OCI-LY7 (cell line): ENCODE results near the gene KRTAP4-12. TPM values are rescaled to one million over a fixed set of nuclear protein-coding genes. Genes with fewer than 3 reads are reported as not detected.
"Not testable (repeated sequence)": the region's sequence is repeated elsewhere in the genome, so short reads cannot be mapped to it uniquely, and the experiment has no call there.

Experiments
- BruUV-seq: library from RNA; stranded (reverse); fragments of 400-500 nt; replicated peaks from 2 replicates; lab custom pipeline; 2021; lab: Mats Ljungman, UMichigan
- CTCF ChIA-PET: fragments of 300-600 bp; sonication (Branson Sonifier 250); formaldehyde crosslinking; loops from one replicate; lab custom pipeline; 2022; ENCODE audit warnings: antibody characterized with exemption; ENCODE audit not compliant: unreplicated experiment; lab: Charles Lee
- POLR2A ChIA-PET: fragments of 300-600 bp; sonication (Branson Sonifier 250); formaldehyde crosslinking; loops from one replicate; lab custom pipeline; 2022; ENCODE audit warnings: antibody characterized with exemption; lab: Charles Lee
- DNase-seq: peaks from one replicate; pipeline ENCODE4 v3.0.0-alpha.2; 2015; ENCODE audit warnings: low spot score
- H2AFZ ChIP-seq: fragments of 200-600 bp; sonication (generic), shearing (Covaris generic); 2 replicates; pipeline ENCODE4 v1.6.1; 2014; ENCODE audit warnings: mild to moderate bottlenecking, antibody characterized with exemption, low read length, moderate library complexity
- H3K27ac ChIP-seq: fragments of 200-600 bp; sonication (generic); 2 replicates; pipeline ENCODE4 v1.5.1; 2014; ENCODE audit warnings: mixed run types, low read depth, mild to moderate bottlenecking, moderate library complexity, low read length, inconsistent platforms; ENCODE audit not compliant: poor library complexity, severe bottlenecking
- H3K36me3 ChIP-seq: fragments of 200-600 bp; sonication (generic); 2 replicates; pipeline ENCODE4 v1.6.1; 2014; ENCODE audit warnings: mild to moderate bottlenecking, antibody characterized with exemption, low read length, moderate library complexity, mixed read lengths; ENCODE audit not compliant: insufficient read depth
- H3K4me1 ChIP-seq: fragments of 200-600 bp; sonication (generic); 2 replicates; pipeline ENCODE4 v1.5.1; 2014; ENCODE audit warnings: mild to moderate bottlenecking, low read length; ENCODE audit not compliant: insufficient read depth, poor library complexity, severe bottlenecking
- H3K4me2 ChIP-seq: fragments of 200-600 bp; sonication (generic); 2 replicates; pipeline ENCODE4 v1.6.1; 2014; ENCODE audit warnings: mild to moderate bottlenecking, low read length
- H3K4me3 ChIP-seq: fragments of 200-600 bp; sonication (generic); 2 replicates; pipeline ENCODE4 v1.5.1; 2014; ENCODE audit warnings: mild to moderate bottlenecking, low read depth, low read length; ENCODE audit not compliant: poor library complexity, severe bottlenecking
- H3K79me2 ChIP-seq: fragments of 200-600 bp; sonication (generic); 2 replicates; pipeline ENCODE4 v1.6.1; 2016; ENCODE audit warnings: low read depth, mild to moderate bottlenecking, low read length, moderate library complexity, mixed read lengths; ENCODE audit not compliant: insufficient read depth
- H3K9me2 ChIP-seq: fragments of 200-600 bp; sonication (generic); 2 replicates; pipeline ENCODE4 v1.6.1; 2016; ENCODE audit warnings: mild to moderate bottlenecking, low read length, mixed read lengths; ENCODE audit not compliant: insufficient read depth
- H3K9me3 ChIP-seq: fragments of 200-600 bp; sonication (generic); 2 replicates; pipeline ENCODE4 v1.6.1; 2014; ENCODE audit warnings: mild to moderate bottlenecking, mixed run types, low read length, mixed read lengths
- H4K20me1 ChIP-seq: fragments of 200-600 bp; sonication (generic); 2 replicates; pipeline ENCODE4 v1.6.1; 2014; ENCODE audit warnings: mild to moderate bottlenecking, antibody characterized with exemption, low read length, moderate library complexity, mixed read lengths; ENCODE audit not compliant: insufficient read depth
- CTCF ChIP-seq: fragments of 200-600 bp; sonication (generic); conservative IDR thresholded peaks from 2 replicates; pipeline ENCODE4 v1.5.1; 2014; ENCODE audit warnings: mild to moderate bottlenecking, antibody characterized with exemption, low read length, moderate library complexity, mixed read lengths
- EZH2phosphoT487 ChIP-seq: fragments of 200-600 bp; sonication (generic); IDR thresholded peaks from 2 replicates; pipeline ENCODE4 v1.6.1; 2018; ENCODE audit warnings: low read depth, borderline replicate concordance, mild to moderate bottlenecking, mixed run types, antibody characterized with exemption, low read length, moderate library complexity, mixed read lengths
- intact Hi-C: fragments of 100-400 bp; cut with micrococcal nuclease; formaldehyde crosslinking; loops from one replicate; pipeline ENCODE4 v1.10.0; 2022; ENCODE audit not compliant: unreplicated experiment
- total RNA-seq, 2 experiments: library from RNA; depleted of rRNA in 1 of 2; stranded (reverse); fragments of >200 nt in 1 of 2; shearing (Covaris generic) in 1 of 2; gene quantifications; 2 replicates each; pipeline ENCODE4 v1.2.3, GENCODE V29; 2014 to 2022

Gene KRTAP4-12
- total RNA-seq, 2 experiments from 2014 or later = not detected

DNA sequence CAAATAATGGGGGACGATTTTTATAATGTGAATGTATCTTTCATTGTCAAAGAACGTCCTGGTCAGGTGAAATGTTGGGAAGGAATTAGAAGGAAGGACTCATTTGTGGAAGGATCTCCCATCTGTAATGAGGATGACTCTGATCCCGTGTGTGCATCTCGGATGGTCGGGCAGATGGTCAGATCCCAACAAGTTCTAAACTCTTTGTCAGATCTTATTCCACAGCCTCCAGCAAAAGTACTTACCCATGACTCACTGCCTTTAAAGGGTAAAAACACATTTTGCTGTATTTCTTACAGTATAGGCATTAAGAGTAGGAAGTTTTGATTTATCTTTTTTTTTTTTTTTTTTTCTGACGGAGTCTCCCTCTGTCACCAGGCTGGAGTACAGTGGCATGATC, 25.5 kb downstream of the KRTAP4-12 start:
- intact Hi-C loops = no loop called here
- POLR2A ChIA-PET = no interaction called here
- Histone ChIP-seq H3K4me2 (no peak overlapping the region), H3K36me3 (no peaks in the 10 kb centered on the region), H3K27ac (no peak overlapping the region), H3K9me2 (no peaks in the 10 kb centered on the region), H3K4me3 (no peak overlapping the region), H3K9me3 (no peaks in the 10 kb centered on the region), H2AFZ (no peak overlapping the region), H4K20me1 (no peaks in the 10 kb centered on the region), H3K4me1 (no peaks in the 10 kb centered on the region), H3K79me2 (no peaks in the 10 kb centered on the region)
- CTCF ChIA-PET = no interaction called here
- DNase-seq = no peak
- TF ChIP-seq EZH2phosphoT487 (no peak), CTCF (no peak)
- BruUV-seq = no TSS peak

DNA sequence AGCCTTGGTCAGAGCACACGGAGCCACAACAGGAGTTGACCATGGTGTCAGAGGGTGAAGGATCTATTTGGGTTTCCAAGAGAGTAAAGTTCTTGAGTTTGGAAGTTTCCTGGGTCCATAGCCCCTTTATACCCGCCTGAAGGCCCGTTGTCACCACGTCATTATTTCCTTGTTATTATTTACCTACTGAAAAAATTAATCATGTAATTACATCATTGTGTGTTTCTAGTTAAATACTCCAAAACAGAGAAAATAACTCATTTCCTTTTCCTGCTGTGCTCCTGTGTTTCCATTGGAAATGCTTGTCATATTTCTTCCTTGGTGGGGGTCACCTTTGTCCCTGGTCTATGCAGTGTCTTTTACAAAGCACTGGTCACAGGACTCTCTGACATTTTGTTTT, 25.9 kb downstream of the KRTAP4-12 start, which contains the start of gene KRTAP4-8:
Gene KRTAP4-8 (minus strand): TSS at position 101 of the 400 bp plus-strand sequence. CDS start 58 bp downstream, at position 43.
- no peak within 1 kb of the TSS for H3K4me3 ChIP-seq
- no peak within 1 kb of the TSS for H3K4me2 ChIP-seq
- H3K36me3 ChIP-seq = no peaks in the 10 kb centered on the region
- H3K4me1 ChIP-seq = no peaks in the 10 kb centered on the region
- H4K20me1 ChIP-seq = no peaks in the 10 kb centered on the region
- ChIA-PET CTCF (no interaction called here), POLR2A (no interaction called here)
- H2AFZ ChIP-seq = no peak within 1 kb of the TSS
- TF ChIP-seq EZH2phosphoT487 (no peak), CTCF (no peak)
- H3K27ac ChIP-seq = no peak within 1 kb of the TSS
- DNase-seq = no peak
- intact Hi-C loops = no loop called here
- H3K79me2 ChIP-seq = no peaks in the 10 kb centered on the region
- no peaks in the 10 kb centered on the region for H3K9me2 ChIP-seq
- no peaks in the 10 kb centered on the region for H3K9me3 ChIP-seq
- no TSS peak for BruUV-seq

- intact Hi-C loops = no loop called here
- CTCF ChIA-PET = no interaction called here
Measured at GRCh38 chr17:41096055-41096454, 27.9 kb downstream of the KRTAP4-12 start.

DNA sequence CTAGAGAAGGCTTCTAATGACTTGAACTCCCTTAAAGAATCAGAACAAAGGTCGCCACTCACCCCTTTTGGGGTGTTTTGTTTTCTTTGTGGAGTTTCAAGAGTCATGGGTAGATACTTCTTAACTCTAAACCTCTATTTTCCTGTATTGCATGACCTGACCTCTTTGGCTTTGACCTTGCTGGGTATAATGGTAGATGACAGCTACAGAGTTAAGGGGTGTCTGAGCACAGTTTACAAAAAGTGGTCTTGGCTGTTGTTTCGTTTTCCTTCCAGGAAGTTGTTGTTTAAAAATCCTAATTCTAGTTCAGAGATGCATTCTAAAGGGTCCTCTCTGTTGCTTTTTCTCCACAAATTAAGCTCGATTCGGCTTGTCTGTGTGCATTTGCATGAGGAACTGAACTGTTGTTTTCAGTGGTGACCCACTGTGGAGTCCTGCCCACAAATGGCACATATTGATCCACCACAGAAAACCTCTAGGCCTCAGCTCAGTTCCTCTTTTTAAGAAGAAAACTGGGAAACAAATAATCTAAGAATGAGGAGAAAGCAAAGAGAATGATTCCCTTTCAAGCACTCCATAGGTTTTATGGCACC, 35.1 kb downstream of the KRTAP4-12 start:
- intact Hi-C loops, H3K4me1 ChIP-seq, BruUV-seq, H4K20me1 ChIP-seq, H3K27ac ChIP-seq, H3K79me2 ChIP-seq, H3K4me3 ChIP-seq, POLR2A ChIA-PET, DNase-seq, CTCF ChIA-PET, H3K36me3 ChIP-seq, H3K9me2 ChIP-seq, H3K9me3 ChIP-seq, H2AFZ ChIP-seq, H3K4me2 ChIP-seq: not testable (repeated sequence)

More at GRCh38 chr17:41096055-41096454, 27.9 kb downstream of the KRTAP4-12 start:
- POLR2A ChIA-PET = no interaction called here
- Histone ChIP-seq H3K9me2 (no peaks in the 10 kb centered on the region), H3K36me3 (no peaks in the 10 kb centered on the region), H3K4me3 (no peak overlapping the region), H3K4me2 (no peak overlapping the region), H3K9me3 (no peaks in the 10 kb centered on the region), H3K27ac (no peak overlapping the region), H3K4me1 (no peaks in the 10 kb centered on the region), H3K79me2 (no peaks in the 10 kb centered on the region), H4K20me1 (no peaks in the 10 kb centered on the region), H2AFZ (no peak overlapping the region)
- no TSS peak for BruUV-seq
- TF ChIP-seq CTCF = no peak
- no peak for TF ChIP-seq EZH2phosphoT487
- DNase-seq = no peak
